PC-3 (cell line): Measurements from ENCODE around the gene CLEC2L. TPM values are rescaled to one million over a fixed set of nuclear protein-coding genes. Genes with fewer than 3 reads are reported as not detected.

Source experiments
- ATAC-seq: fragments of 200-7000 bp; cut with Tn5 transposase; 2 replicates; pipeline ENCODE4 v1.9.1; 2020; ENCODE audit warnings: mild to moderate bottlenecking, moderate library complexity
- BruUV-seq: library from RNA; stranded (reverse); fragments of 400-500 nt; replicated peaks from 2 replicates; lab custom pipeline; 2021; lab: Mats Ljungman, UMichigan
- CTCF ChIA-PET: fragments of 300-600 bp; sonication (Branson Sonifier 250); formaldehyde crosslinking; loops from one replicate; lab custom pipeline; 2022; ENCODE audit warnings: antibody characterized with exemption; lab: Charles Lee
- POLR2A ChIA-PET: fragments of 300-600 bp; sonication (Branson Sonifier 250); formaldehyde crosslinking; loops from one replicate; lab custom pipeline; 2022; ENCODE audit warnings: antibody characterized with exemption; ENCODE audit not compliant: unreplicated experiment; lab: Charles Lee
- DNase-seq: peaks from one replicate; pipeline ENCODE4 v3.0.0-alpha.2; 2015
- H2AFZ ChIP-seq: fragments of 300-600 bp; sonication (generic); 2 replicates; pipeline ENCODE4 v1.6.0; 2016; ENCODE audit warnings: antibody characterized with exemption, low read length
- H3F3A ChIP-seq: fragments of 300-600 bp; sonication (generic); one replicate; pipeline ENCODE4 v1.6.0; 2017; ENCODE audit warnings: antibody characterized with exemption, low read length, control low read depth, mild to moderate bottlenecking; ENCODE audit not compliant: unreplicated experiment
- H3K27ac ChIP-seq: fragments of 300-600 bp; sonication (generic); 2 replicates; pipeline ENCODE4 v1.5.1; 2016; ENCODE audit warnings: mild to moderate bottlenecking, low read length
- H3K27me3 ChIP-seq: fragments of 300-600 bp; sonication (generic); 2 replicates; pipeline ENCODE4 v1.6.1; 2016; ENCODE audit warnings: low read length, mixed read lengths
- H3K36me3 ChIP-seq: fragments of 300-600 bp; sonication (generic); 2 replicates; pipeline ENCODE4 v1.6.1; 2016; ENCODE audit warnings: low read depth, mixed run types, low read length, mixed read lengths
- H3K4me1 ChIP-seq: fragments of 300-600 bp; sonication (generic); 2 replicates; pipeline ENCODE4 v1.5.1; 2016; ENCODE audit warnings: low read length; ENCODE audit not compliant: insufficient read depth
- H3K4me2 ChIP-seq: fragments of 300-600 bp; sonication (generic); 2 replicates; pipeline ENCODE4 v1.6.0; 2016; ENCODE audit warnings: low read length
- H3K4me3 ChIP-seq: fragments of 300-600 bp; sonication (generic); 2 replicates; pipeline ENCODE4 v1.5.1; 2016; ENCODE audit warnings: mild to moderate bottlenecking, low read length, mixed read lengths
- H3K79me2 ChIP-seq: fragments of 300-600 bp; sonication (generic); 2 replicates; pipeline ENCODE4 v1.6.1; 2017; ENCODE audit warnings: low read length, mixed read lengths
- H3K9ac ChIP-seq: fragments of 300-600 bp; sonication (generic); 2 replicates; pipeline ENCODE4 v1.6.0; 2016; ENCODE audit warnings: mild to moderate bottlenecking, low read length
- H3K9me2 ChIP-seq: fragments of 300-600 bp; sonication (generic); replicated peaks from 2 replicates; pipeline ENCODE4 v1.6.1; 2016; ENCODE audit warnings: mixed run types, low read length, mixed read lengths
- H3K9me3 ChIP-seq: fragments of 300-600 bp; sonication (generic); 2 replicates; pipeline ENCODE4 v1.6.1; 2016; ENCODE audit warnings: low read length, mixed read lengths
- H4K20me1 ChIP-seq: fragments of 300-600 bp; sonication (generic); 2 replicates; pipeline ENCODE4 v1.6.1; 2016; ENCODE audit warnings: low read length, mixed read lengths
- EZH2 ChIP-seq: fragments of 300-600 bp; sonication (generic); IDR thresholded peaks from one replicate; pipeline ENCODE4 v1.6.1; 2017; ENCODE audit warnings: antibody characterized with exemption, mild to moderate bottlenecking, low read length; ENCODE audit not compliant: unreplicated experiment
- EZH2phosphoT487 ChIP-seq: fragments of 300-600 bp; sonication (generic); IDR thresholded peaks from 2 replicates; pipeline ENCODE4 v1.6.1; 2018; ENCODE audit warnings: mild to moderate bottlenecking, antibody characterized with exemption, low read length, borderline replicate concordance
- intact Hi-C: fragments of 100-400 bp; cut with micrococcal nuclease; formaldehyde crosslinking; loops from 2 replicates; pipeline ENCODE4 v1.9.0; 2023
- total RNA-seq: library from RNA; depleted of rRNA; stranded (reverse); fragments of >200 nt; gene quantifications from 2 replicates; pipeline ENCODE4 v1.2.3, GENCODE V29; 2014
- TF ChIP-seq, protein P1 (sequence below): fragments of 300-600 bp; sonication (generic); conservative IDR thresholded peaks from 2 replicates; pipeline ENCODE4 v1.5.1; 2017; ENCODE audit warnings: antibody characterized with exemption, low read depth, mild to moderate bottlenecking, low read length

Gene CLEC2L
- total RNA-seq, 1 experiment from 2014 or later: not detected

DNA sequence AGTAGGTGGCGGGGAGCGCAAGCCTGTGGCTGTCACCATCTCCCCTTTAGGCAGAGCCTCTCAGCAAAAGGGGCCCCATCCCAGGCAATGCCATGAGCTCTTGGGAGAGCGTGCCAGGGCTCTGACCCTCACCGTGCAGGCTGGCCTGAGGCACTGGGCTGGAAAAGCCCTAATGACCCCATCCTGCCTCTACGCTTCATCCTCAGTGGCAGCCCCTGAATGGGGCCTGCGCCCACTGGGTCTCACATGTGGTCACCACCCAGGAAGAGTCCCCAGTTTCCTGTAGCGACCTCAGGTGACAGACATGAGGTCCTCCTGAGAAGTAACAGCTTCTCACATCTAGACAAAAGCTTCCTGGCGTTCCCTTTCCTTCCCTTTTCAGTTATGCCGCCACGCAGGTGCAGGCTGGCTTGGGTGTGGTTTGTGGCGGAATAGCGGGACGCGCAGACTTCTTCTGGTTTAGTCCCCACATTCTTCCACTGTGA, 59.2 kb downstream of the CLEC2L start:
- ChIA-PET CTCF (no interaction called here), POLR2A (no interaction called here)
- TF ChIP-seq EZH2 (no peak), EZH2phosphoT487 (no peak)
- TF ChIP-seq, protein P1, sequence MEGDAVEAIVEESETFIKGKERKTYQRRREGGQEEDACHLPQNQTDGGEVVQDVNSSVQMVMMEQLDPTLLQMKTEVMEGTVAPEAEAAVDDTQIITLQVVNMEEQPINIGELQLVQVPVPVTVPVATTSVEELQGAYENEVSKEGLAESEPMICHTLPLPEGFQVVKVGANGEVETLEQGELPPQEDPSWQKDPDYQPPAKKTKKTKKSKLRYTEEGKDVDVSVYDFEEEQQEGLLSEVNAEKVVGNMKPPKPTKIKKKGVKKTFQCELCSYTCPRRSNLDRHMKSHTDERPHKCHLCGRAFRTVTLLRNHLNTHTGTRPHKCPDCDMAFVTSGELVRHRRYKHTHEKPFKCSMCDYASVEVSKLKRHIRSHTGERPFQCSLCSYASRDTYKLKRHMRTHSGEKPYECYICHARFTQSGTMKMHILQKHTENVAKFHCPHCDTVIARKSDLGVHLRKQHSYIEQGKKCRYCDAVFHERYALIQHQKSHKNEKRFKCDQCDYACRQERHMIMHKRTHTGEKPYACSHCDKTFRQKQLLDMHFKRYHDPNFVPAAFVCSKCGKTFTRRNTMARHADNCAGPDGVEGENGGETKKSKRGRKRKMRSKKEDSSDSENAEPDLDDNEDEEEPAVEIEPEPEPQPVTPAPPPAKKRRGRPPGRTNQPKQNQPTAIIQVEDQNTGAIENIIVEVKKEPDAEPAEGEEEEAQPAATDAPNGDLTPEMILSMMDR: no peak
- Histone ChIP-seq H3K4me1 (no peaks in the 10 kb centered on the region), H3F3A (no peaks in the 10 kb centered on the region), H3K4me3 (no peak overlapping the region), H3K4me2 (no peak overlapping the region), H3K9me3 (no peaks in the 10 kb centered on the region), H3K9ac (no peak overlapping the region), H4K20me1 (no peaks in the 10 kb centered on the region), H2AFZ (no peak overlapping the region), H3K27me3 (no peaks in the 10 kb centered on the region), H3K27ac (no peak overlapping the region), H3K36me3 (peaks cover 55% of the 10 kb centered on the region), H3K9me2 (no peaks in the 10 kb centered on the region), H3K79me2 (no peaks in the 10 kb centered on the region)
- DNase-seq (no peak), ATAC-seq (no peak)
- intact Hi-C loops: no loop called here
- no TSS peak for BruUV-seq

DNA sequence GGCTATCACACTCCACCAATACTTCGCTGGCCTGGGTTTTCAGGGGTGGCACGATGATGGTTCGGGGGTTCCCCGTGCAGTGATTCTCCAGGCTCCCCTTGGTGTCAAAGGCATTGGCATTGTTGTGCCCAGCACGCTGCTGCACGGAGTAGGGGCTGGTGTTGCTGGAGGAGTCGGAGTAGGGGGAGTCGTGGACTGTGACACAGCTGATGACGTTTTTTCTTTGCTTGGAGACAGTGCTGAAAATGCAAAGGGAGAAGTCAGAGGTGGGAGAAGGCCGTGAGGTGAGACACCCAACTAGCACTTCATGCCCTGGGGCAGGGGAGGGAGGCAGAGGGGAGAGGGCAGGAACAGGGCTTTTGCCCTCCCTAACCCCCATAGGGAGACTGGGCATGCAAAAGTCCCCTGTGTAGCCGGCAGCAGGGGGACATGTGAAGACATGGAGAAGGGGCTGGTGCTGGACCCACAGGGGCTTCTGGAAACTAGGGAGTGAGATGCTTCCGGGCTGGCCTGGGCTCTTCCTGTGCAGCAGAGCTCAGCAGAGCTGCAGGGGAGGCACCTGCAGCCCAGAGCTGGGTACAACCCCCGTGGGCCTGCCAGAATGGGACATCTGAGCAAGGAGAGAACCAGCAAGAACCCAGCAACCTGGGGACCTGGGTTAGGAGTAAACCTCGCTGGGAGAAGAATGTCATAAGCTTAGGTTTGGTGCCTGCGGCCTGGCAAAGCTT, 60.5 kb downstream of the CLEC2L start:
- H3K4me2 ChIP-seq: no peak overlapping the region
- no peak for ATAC-seq
- no peaks in the 10 kb centered on the region for H3K4me1 ChIP-seq
- no peak overlapping the region for H3K9ac ChIP-seq
- H3K27me3 ChIP-seq: no peaks in the 10 kb centered on the region
- no TSS peak for BruUV-seq
- ChIA-PET CTCF (no interaction called here), POLR2A (no interaction called here)
- no peak overlapping the region for H3K4me3 ChIP-seq
- no peaks in the 10 kb centered on the region for H3K9me3 ChIP-seq
- no peak for DNase-seq
- intact Hi-C loops: no loop called here
- no peaks in the 10 kb centered on the region for H3K9me2 ChIP-seq
- peaks cover 60% of the 10 kb centered on the region for H3K36me3 ChIP-seq
- H2AFZ ChIP-seq: no peak overlapping the region
- H3K27ac ChIP-seq: no peak overlapping the region
- no peaks in the 10 kb centered on the region for H3F3A ChIP-seq
- no peaks in the 10 kb centered on the region for H3K79me2 ChIP-seq
- H4K20me1 ChIP-seq: no peaks in the 10 kb centered on the region
- TF ChIP-seq EZH2 (no peak), EZH2phosphoT487 (no peak)
- TF ChIP-seq, protein P1: no peak

DNA sequence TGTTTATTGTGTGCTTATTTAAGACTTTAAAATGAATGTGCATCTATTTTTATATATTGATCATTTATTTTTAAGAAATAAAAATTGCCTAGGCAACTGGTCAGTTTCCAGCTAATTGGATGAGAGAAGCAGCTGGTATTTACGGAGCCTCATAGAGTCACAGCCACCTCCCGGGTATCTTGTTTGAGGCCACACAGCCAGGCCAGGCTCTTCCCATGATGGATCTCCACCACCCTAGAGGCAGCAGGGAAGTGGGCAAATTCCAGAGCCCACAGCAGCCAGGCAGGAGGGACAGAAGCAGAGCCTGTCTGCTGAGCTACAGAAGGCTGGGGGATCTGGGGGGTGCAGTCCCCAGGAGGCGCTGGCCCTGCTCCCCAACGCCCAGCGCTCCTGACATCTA, 61.6 kb downstream of the CLEC2L start:
- no peaks in the 10 kb centered on the region for H3K4me1 ChIP-seq
- ChIA-PET POLR2A (no interaction called here), CTCF (no interaction called here)
- no peak overlapping the region for H3K4me3 ChIP-seq
- BruUV-seq: no TSS peak
- DNase-seq (no peak), ATAC-seq (no peak)
- H2AFZ ChIP-seq: no peak overlapping the region
- intact Hi-C loops: no loop called here
- no peaks in the 10 kb centered on the region for H3K27me3 ChIP-seq
- H3K9me3 ChIP-seq: no peaks in the 10 kb centered on the region
- no peaks in the 10 kb centered on the region for H4K20me1 ChIP-seq
- no peak overlapping the region for H3K4me2 ChIP-seq
- H3K9ac ChIP-seq: no peak overlapping the region
- no peaks in the 10 kb centered on the region for H3F3A ChIP-seq
- H3K9me2 ChIP-seq: no peaks in the 10 kb centered on the region
- peaks cover 64% of the 10 kb centered on the region for H3K36me3 ChIP-seq
- no peaks in the 10 kb centered on the region for H3K79me2 ChIP-seq
- no peak overlapping the region for H3K27ac ChIP-seq
- TF ChIP-seq EZH2phosphoT487: no peak
- TF ChIP-seq, protein P1: no peak
- no peak for TF ChIP-seq EZH2
